Thyroid gland (tissue), 4 donors: ENCODE measurements around the gene SNCA. TPM values are rescaled to one million over a fixed set of nuclear protein-coding genes. Genes with fewer than 3 reads are reported as not detected.
A peak's percentile ranks its signal among the peaks of the same experiment; 100 is the strongest.

Experiments
- DNase-seq, 2 donors: peaks; one replicate each; pipeline ENCODE4 v3.0.0-alpha.2; 2019
- H3K27ac ChIP-seq, 3 donors: fragments of 200-600 bp; sonication (generic); 1 replicate in 2 of 3; 2 replicates in 1 of 3; pipeline ENCODE4 v1.5.1; 2016 to 2019; ENCODE audit warnings: mild to moderate bottlenecking in 1 of 3, moderate library complexity in 1 of 3
- H3K27me3 ChIP-seq: fragments of 200-600 bp; sonication (generic); one replicate; pipeline ENCODE4 v1.5.1; 2019
- H3K36me3 ChIP-seq, 2 donors: fragments of 200-600 bp; sonication (generic); one replicate each; pipeline ENCODE4 v1.5.1; 2016 to 2019
- H3K4me1 ChIP-seq, 2 donors: fragments of 200-600 bp; sonication (generic); one replicate each; pipeline ENCODE4 v1.5.1; 2017 to 2019
- H3K4me3 ChIP-seq, 3 donors: fragments of 200-600 bp; sonication (generic); replicated peaks in 1 of 3; 1 replicate in 2 of 3; 2 replicates in 1 of 3; pipeline ENCODE4 v1.5.1; 2016; ENCODE audit warnings: mild to moderate bottlenecking in 1 of 3
- H3K9me3 ChIP-seq: fragments of 200-600 bp; sonication (generic); one replicate; pipeline ENCODE4 v1.5.1; 2017
- CTCF ChIP-seq, 6 experiments: fragments of 200-600 bp in 3 of 6; fragments of 450-650 bp in 3 of 6; sonication (generic) in 3 of 6; IDR thresholded peaks; one replicate each; pipeline ENCODE4 v1.5.1; 2016 to 2019; ENCODE audit warnings: antibody characterized with exemption in 6 of 6, mild to moderate bottlenecking in 2 of 6, inconsistent platforms in 1 of 6, moderate library complexity in 1 of 6
- POLR2A ChIP-seq, 2 donors: fragments of 450-650 bp; IDR thresholded peaks; one replicate each; pipeline ENCODE4 v1.6.1; 2017; ENCODE audit warnings: antibody characterized with exemption in 2 of 2, mild to moderate bottlenecking in 2 of 2, moderate library complexity in 1 of 2
- WGBS, 2 donors: methylation state at CpG; one replicate each; pipeline ENCODE4 v1.1.5; 2017; 5-methylcytosine and 5-hydroxymethylcytosine counted together
- intact Hi-C: fragments of 100-400 bp; cut with DNase I; formaldehyde crosslinking; loops from one replicate; pipeline ENCODE4 v1.15.1; 2023
- total RNA-seq, 4 donors: library from RNA; depleted of rRNA; stranded (reverse); fragments of >200 nt; gene quantifications; one replicate each; pipeline ENCODE4 v1.2.3, GENCODE V29; 2016

SNCA gene
- total RNA-seq, 4 donors from 2014 or later, result 5.3 to 22.7 (median 15.0) TPM

GRCh38 chr4:89800012-89800516, 36.9 kb downstream of the SNCA start:
- TF ChIP-seq CTCF (IDR thresholded peaks at IDR 0.05) (no peak), POLR2A (IDR thresholded peaks at IDR 0.05) (no peak)
- 89 to 96% methylated on average over 3 of the region's 3 CpGs for WGBS, 2 donors
- intact Hi-C loops, result no loop called here
- no peak overlapping the region for H3K27ac ChIP-seq
- H3K9me3 ChIP-seq, result no peaks in the 10 kb centered on the region
- H3K36me3 ChIP-seq, result no peaks in the 10 kb centered on the region
- DNase-seq, result no peak
- no peaks in the 10 kb centered on the region for H3K27me3 ChIP-seq
- no peaks in the 10 kb centered on the region for H3K4me1 ChIP-seq
- H3K4me3 ChIP-seq, result no peak overlapping the region

- H3K4me3 ChIP-seq, result no peak overlapping the region
- intact Hi-C loops, result no loop called here
- no peak for DNase-seq
- no peak overlapping the region for H3K27ac ChIP-seq
- no peaks in the 10 kb centered on the region for H3K36me3 ChIP-seq
- no peaks in the 10 kb centered on the region for H3K9me3 ChIP-seq
- no peaks in the 10 kb centered on the region for H3K27me3 ChIP-seq
- no peaks in the 10 kb centered on the region for H3K4me1 ChIP-seq
- no peak for TF ChIP-seq POLR2A (IDR thresholded peaks at IDR 0.05)
- no peak for TF ChIP-seq CTCF (IDR thresholded peaks at IDR 0.05)
Observed at GRCh38 chr4:89799071-89799470, 37.9 kb downstream of the SNCA start.

- Histone ChIP-seq H3K4me1 (no peaks in the 10 kb centered on the region), H3K36me3 (no peaks in the 10 kb centered on the region), H3K27me3 (no peaks in the 10 kb centered on the region), H3K4me3 (no peak overlapping the region), H3K9me3 (no peaks in the 10 kb centered on the region), H3K27ac (no peak overlapping the region)
- intact Hi-C loops, result no loop called here
- DNase-seq, result peak in 1 of 2 donors; percentile 3
- TF ChIP-seq POLR2A (IDR thresholded peaks at IDR 0.05), result no peak
- TF ChIP-seq CTCF (IDR thresholded peaks at IDR 0.05), result no peak
Observed at GRCh38 chr4:89797117-89797516, 39.8 kb downstream of the SNCA start.

- DNase-seq, result peak in 1 of 2 donors; percentile 1
- no peak overlapping the region for H3K27ac ChIP-seq
- intact Hi-C loops, result no loop called here
- WGBS, 2 donors, result 67 to 91% methylated on average over 2 of the region's 2 CpGs
- no peaks in the 10 kb centered on the region for H3K27me3 ChIP-seq
- H3K4me1 ChIP-seq, result no peaks in the 10 kb centered on the region
- H3K9me3 ChIP-seq, result no peaks in the 10 kb centered on the region
- TF ChIP-seq CTCF (IDR thresholded peaks at IDR 0.05) (no peak), POLR2A (IDR thresholded peaks at IDR 0.05) (no peak)
- H3K36me3 ChIP-seq, result no peaks in the 10 kb centered on the region
- H3K4me3 ChIP-seq, result no peak overlapping the region
Observed at GRCh38 chr4:89788206-89789072, 48.5 kb downstream of the SNCA start.

GRCh38 chr4:89784686-89785231, 52.2 kb downstream of the SNCA start:
- 91 to 93% methylated on average over 2 of the region's 2 CpGs for WGBS, 2 donors

More at GRCh38 chr4:89784686-89785231, 52.2 kb downstream of the SNCA start:
- no peak overlapping the region for H3K27ac ChIP-seq
- H3K9me3 ChIP-seq, result no peaks in the 10 kb centered on the region
- no peaks in the 10 kb centered on the region for H3K36me3 ChIP-seq
- intact Hi-C loops, result no loop called here
- no peak for TF ChIP-seq CTCF (IDR thresholded peaks at IDR 0.05)
- no peak for TF ChIP-seq POLR2A (IDR thresholded peaks at IDR 0.05)
- H3K4me1 ChIP-seq, result no peaks in the 10 kb centered on the region
- no peak overlapping the region for H3K4me3 ChIP-seq
- DNase-seq, result no peak
- H3K27me3 ChIP-seq, result no peaks in the 10 kb centered on the region
